OCI-LY7 (cell line): ENCODE data around the gene ENOX1. TPM values are rescaled to one million over a fixed set of nuclear protein-coding genes. Genes with fewer than 3 reads are reported as not detected.

Source experiments
- BruUV-seq: library from RNA; stranded (reverse); fragments of 400-500 nt; replicated peaks from 2 replicates; lab custom pipeline; 2021; lab: Mats Ljungman, UMichigan
- CTCF ChIA-PET: fragments of 300-600 bp; sonication (Branson Sonifier 250); formaldehyde crosslinking; loops from one replicate; lab custom pipeline; 2022; ENCODE audit warnings: antibody characterized with exemption; ENCODE audit not compliant: unreplicated experiment; lab: Charles Lee
- POLR2A ChIA-PET: fragments of 300-600 bp; sonication (Branson Sonifier 250); formaldehyde crosslinking; loops from one replicate; lab custom pipeline; 2022; ENCODE audit warnings: antibody characterized with exemption; lab: Charles Lee
- DNase-seq: peaks from one replicate; pipeline ENCODE4 v3.0.0-alpha.2; 2015; ENCODE audit warnings: low spot score
- H2AFZ ChIP-seq: fragments of 200-600 bp; sonication (generic), shearing (Covaris generic); 2 replicates; pipeline ENCODE4 v1.6.1; 2014; ENCODE audit warnings: mild to moderate bottlenecking, antibody characterized with exemption, low read length, moderate library complexity
- H3K27ac ChIP-seq: fragments of 200-600 bp; sonication (generic); 2 replicates; pipeline ENCODE4 v1.5.1; 2014; ENCODE audit warnings: mixed run types, low read depth, mild to moderate bottlenecking, moderate library complexity, low read length, inconsistent platforms; ENCODE audit not compliant: poor library complexity, severe bottlenecking
- H3K36me3 ChIP-seq: fragments of 200-600 bp; sonication (generic); 2 replicates; pipeline ENCODE4 v1.6.1; 2014; ENCODE audit warnings: mild to moderate bottlenecking, antibody characterized with exemption, low read length, moderate library complexity, mixed read lengths; ENCODE audit not compliant: insufficient read depth
- H3K4me1 ChIP-seq: fragments of 200-600 bp; sonication (generic); 2 replicates; pipeline ENCODE4 v1.5.1; 2014; ENCODE audit warnings: mild to moderate bottlenecking, low read length; ENCODE audit not compliant: insufficient read depth, poor library complexity, severe bottlenecking
- H3K4me2 ChIP-seq: fragments of 200-600 bp; sonication (generic); 2 replicates; pipeline ENCODE4 v1.6.1; 2014; ENCODE audit warnings: mild to moderate bottlenecking, low read length
- H3K4me3 ChIP-seq: fragments of 200-600 bp; sonication (generic); 2 replicates; pipeline ENCODE4 v1.5.1; 2014; ENCODE audit warnings: mild to moderate bottlenecking, low read depth, low read length; ENCODE audit not compliant: poor library complexity, severe bottlenecking
- H3K79me2 ChIP-seq: fragments of 200-600 bp; sonication (generic); 2 replicates; pipeline ENCODE4 v1.6.1; 2016; ENCODE audit warnings: low read depth, mild to moderate bottlenecking, low read length, moderate library complexity, mixed read lengths; ENCODE audit not compliant: insufficient read depth
- H3K9me2 ChIP-seq: fragments of 200-600 bp; sonication (generic); 2 replicates; pipeline ENCODE4 v1.6.1; 2016; ENCODE audit warnings: mild to moderate bottlenecking, low read length, mixed read lengths; ENCODE audit not compliant: insufficient read depth
- H3K9me3 ChIP-seq: fragments of 200-600 bp; sonication (generic); 2 replicates; pipeline ENCODE4 v1.6.1; 2014; ENCODE audit warnings: mild to moderate bottlenecking, mixed run types, low read length, mixed read lengths
- H4K20me1 ChIP-seq: fragments of 200-600 bp; sonication (generic); 2 replicates; pipeline ENCODE4 v1.6.1; 2014; ENCODE audit warnings: mild to moderate bottlenecking, antibody characterized with exemption, low read length, moderate library complexity, mixed read lengths; ENCODE audit not compliant: insufficient read depth
- CTCF ChIP-seq: fragments of 200-600 bp; sonication (generic); conservative IDR thresholded peaks from 2 replicates; pipeline ENCODE4 v1.5.1; 2014; ENCODE audit warnings: mild to moderate bottlenecking, antibody characterized with exemption, low read length, moderate library complexity, mixed read lengths
- EZH2phosphoT487 ChIP-seq: fragments of 200-600 bp; sonication (generic); IDR thresholded peaks from 2 replicates; pipeline ENCODE4 v1.6.1; 2018; ENCODE audit warnings: low read depth, borderline replicate concordance, mild to moderate bottlenecking, mixed run types, antibody characterized with exemption, low read length, moderate library complexity, mixed read lengths
- intact Hi-C: fragments of 100-400 bp; cut with micrococcal nuclease; formaldehyde crosslinking; loops from one replicate; pipeline ENCODE4 v1.10.0; 2022; ENCODE audit not compliant: unreplicated experiment
- total RNA-seq, 2 experiments: library from RNA; depleted of rRNA in 1 of 2; stranded (reverse); fragments of >200 nt in 1 of 2; shearing (Covaris generic) in 1 of 2; gene quantifications; 2 replicates each; pipeline ENCODE4 v1.2.3, GENCODE V29; 2014 to 2022

Gene ENOX1
- total RNA-seq, 2 experiments from 2014 or later: 0.03 TPM; not detected in 1

GRCh38 chr13:43279696-43280095 lies 507.1 kb downstream of the ENOX1 start:
- intact Hi-C loops: no loop called here
- no peaks in the 10 kb centered on the region for H3K4me1 ChIP-seq
- ChIA-PET POLR2A (interaction anchor here (1.5 kb wide), 1 partner anchor 9 kb away, joined by 4 read pairs; no protein-coding TSS in a partner anchor), CTCF (no interaction called here)
- H2AFZ ChIP-seq: no peak overlapping the region
- H3K36me3 ChIP-seq: no peaks in the 10 kb centered on the region
- H3K27ac ChIP-seq: no peak overlapping the region
- no peaks in the 10 kb centered on the region for H3K9me2 ChIP-seq
- H3K79me2 ChIP-seq: no peaks in the 10 kb centered on the region
- no peak overlapping the region for H3K4me2 ChIP-seq
- no peak overlapping the region for H3K4me3 ChIP-seq
- DNase-seq: no peak
- TF ChIP-seq CTCF: no peak
- no peak for TF ChIP-seq EZH2phosphoT487
- H4K20me1 ChIP-seq: no peaks in the 10 kb centered on the region
- H3K9me3 ChIP-seq: no peaks in the 10 kb centered on the region
- no TSS peak for BruUV-seq

- Histone ChIP-seq H3K9me2 (no peaks in the 10 kb centered on the region), H3K79me2 (no peaks in the 10 kb centered on the region), H3K27ac (no peak overlapping the region), H3K4me2 (no peak overlapping the region), H3K36me3 (no peaks in the 10 kb centered on the region), H2AFZ (no peak overlapping the region), H3K9me3 (no peaks in the 10 kb centered on the region), H4K20me1 (no peaks in the 10 kb centered on the region), H3K4me3 (no peak overlapping the region), H3K4me1 (no peaks in the 10 kb centered on the region)
- intact Hi-C loops: no loop called here
- no TSS peak for BruUV-seq
- DNase-seq: no peak
- CTCF ChIA-PET: no interaction called here
- POLR2A ChIA-PET: no interaction called here
- TF ChIP-seq CTCF: no peak
- TF ChIP-seq EZH2phosphoT487: no peak
These were observed 508.6 kb downstream of the ENOX1 start for GRCh38 chr13:43278127-43278526.

- BruUV-seq: no TSS peak
- CTCF ChIA-PET: no interaction called here
These were observed 509.6 kb downstream of the ENOX1 start for GRCh38 chr13:43277142-43277541.

More at GRCh38 chr13:43277142-43277541, 509.6 kb downstream of the ENOX1 start:
- Histone ChIP-seq H3K9me2 (no peaks in the 10 kb centered on the region), H3K27ac (no peak overlapping the region), H3K4me2 (no peak overlapping the region), H3K9me3 (no peaks in the 10 kb centered on the region), H3K79me2 (no peaks in the 10 kb centered on the region), H3K4me1 (no peaks in the 10 kb centered on the region), H2AFZ (no peak overlapping the region), H4K20me1 (no peaks in the 10 kb centered on the region), H3K4me3 (no peak overlapping the region), H3K36me3 (no peaks in the 10 kb centered on the region)
- TF ChIP-seq CTCF (no peak), EZH2phosphoT487 (no peak)
- DNase-seq: no peak
- intact Hi-C loops: no loop called here
- POLR2A ChIA-PET: no interaction called here
